WTC11 (cell line): ENCODE data around the gene MRPL34. TPM values are rescaled to one million over a fixed set of nuclear protein-coding genes. Genes with fewer than 3 reads are reported as not detected.

Experiments
- ATAC-seq: fragments of 200-7000 bp; cut with Tn5 transposase; 2 replicates; pipeline ENCODE4 v1.10.0; 2021; ENCODE audit warnings: mild to moderate bottlenecking, moderate library complexity
- CTCF ChIA-PET: fragments of 300-600 bp; sonication (Branson Sonifier 250); formaldehyde crosslinking; loops from one replicate; lab custom pipeline; 2021; ENCODE audit warnings: antibody characterized with exemption; lab: Charles Lee
- POLR2A ChIA-PET: fragments of 350-600 bp; sonication (Branson Sonifier 250); formaldehyde crosslinking; loops from one replicate; lab custom pipeline; 2021; ENCODE audit warnings: antibody characterized with exemption; lab: Charles Lee
- DNase-seq: peaks from one replicate; pipeline ENCODE4 v3.0.0; 2021; ENCODE audit warnings: low spot score
- H3K27ac Mint-ChIP-seq: 2 replicates; pipeline ENCODE4 v1.8.0; 2021; ENCODE audit warnings: mixed read lengths
- H3K27me3 Mint-ChIP-seq: 2 replicates; pipeline ENCODE4 v1.8.0; 2021; ENCODE audit warnings: low read depth, mild to moderate bottlenecking, moderate library complexity, mixed read lengths
- H3K36me3 Mint-ChIP-seq: 2 replicates; pipeline ENCODE4 v1.8.0; 2021; ENCODE audit warnings: mixed read lengths
- H3K4me1 Mint-ChIP-seq: 2 replicates; pipeline ENCODE4 v1.8.0; 2022; ENCODE audit warnings: mixed read lengths
- H3K4me3 Mint-ChIP-seq: 2 replicates; pipeline ENCODE4 v1.8.0; 2021; ENCODE audit warnings: mild to moderate bottlenecking, moderate library complexity, mixed read lengths
- H3K9me3 Mint-ChIP-seq: 2 replicates; pipeline ENCODE4 v1.8.0; 2021; ENCODE audit warnings: mixed read lengths
- CBFB ChIP-seq: sonication (generic); formaldehyde crosslinking; IDR thresholded peaks from 2 replicates; pipeline ENCODE4 v1.8.1; 2022; ENCODE audit warnings: mild to moderate bottlenecking, low read depth, missing genetic modification reagents
- CREB1 ChIP-seq: sonication (generic); formaldehyde crosslinking; IDR thresholded peaks from 2 replicates; pipeline ENCODE4 v1.8.0; 2023; ENCODE audit warnings: mild to moderate bottlenecking, missing genetic modification reagents
- EMX1 ChIP-seq: fragments of 250-450 bp; sonication (Bioruptor Pico); IDR thresholded peaks from 2 replicates; pipeline ENCODE4 v1.8.0; 2021; ENCODE audit warnings: mild to moderate bottlenecking
- ETV6 ChIP-seq: sonication (generic); formaldehyde crosslinking; IDR thresholded peaks from 2 replicates; pipeline ENCODE4 v1.8.1; 2022; ENCODE audit warnings: mild to moderate bottlenecking, missing genetic modification reagents
- FOXJ3 ChIP-seq: sonication (generic); formaldehyde crosslinking; IDR thresholded peaks from 2 replicates; pipeline ENCODE4 v1.9.0; 2021; ENCODE audit warnings: missing genetic modification reagents, mild to moderate bottlenecking, borderline replicate concordance
- FOXK1 ChIP-seq: sonication (generic); formaldehyde crosslinking; IDR thresholded peaks from 2 replicates; pipeline ENCODE4 v1.8.0; 2022; ENCODE audit warnings: mild to moderate bottlenecking, moderate library complexity, missing genetic modification reagents
- GTF2I ChIP-seq: fragments of 250-450 bp; sonication (Bioruptor Pico); conservative IDR thresholded peaks from 2 replicates; pipeline ENCODE4 v1.4.0; 2021; ENCODE audit warnings: mild to moderate bottlenecking
- PRRX2 ChIP-seq: fragments of 250-450 bp; sonication (Bioruptor Pico); IDR thresholded peaks from 2 replicates; pipeline ENCODE4 v1.8.0; 2021; ENCODE audit warnings: mild to moderate bottlenecking
- RORB ChIP-seq: fragments of 250-450 bp; sonication (Bioruptor Pico); IDR thresholded peaks from 2 replicates; pipeline ENCODE4 v1.9.0; 2021; ENCODE audit warnings: mild to moderate bottlenecking
- SMAD4 ChIP-seq: sonication (generic); formaldehyde crosslinking; IDR thresholded peaks from 2 replicates; pipeline ENCODE4 v1.8.0; 2022; ENCODE audit warnings: mild to moderate bottlenecking, missing genetic modification reagents
- ZNF232 ChIP-seq: sonication (generic); formaldehyde crosslinking; IDR thresholded peaks from 2 replicates; pipeline ENCODE4 v1.8.0; 2022; ENCODE audit warnings: mild to moderate bottlenecking, missing genetic modification reagents
- ZNF396 ChIP-seq: fragments of 250-450 bp; sonication (Bioruptor Pico); IDR thresholded peaks from 2 replicates; pipeline ENCODE4 v1.8.0; 2021; ENCODE audit warnings: mild to moderate bottlenecking, moderate library complexity, borderline replicate concordance
- total RNA-seq: library from RNA; stranded (reverse); gene quantifications from 3 replicates; pipeline ENCODE4 v1.2.3, GENCODE V29; 2021
- TF ChIP-seq, protein P1 (sequence below): sonication (generic); formaldehyde crosslinking; conservative IDR thresholded peaks from 2 replicates; pipeline ENCODE4 v1.8.1; 2023; ENCODE audit warnings: mild to moderate bottlenecking, low read depth, missing genetic modification reagents, moderate library complexity
- TF ChIP-seq, protein P2 (sequence below): sonication (generic); formaldehyde crosslinking; IDR thresholded peaks from 2 replicates; pipeline ENCODE4 v1.8.1; 2023; ENCODE audit warnings: mild to moderate bottlenecking, missing genetic modification reagents, moderate library complexity
- TF ChIP-seq, protein P3 (sequence below): sonication (generic); formaldehyde crosslinking; IDR thresholded peaks from 2 replicates; pipeline ENCODE4 v1.8.1; 2023; ENCODE audit warnings: mild to moderate bottlenecking, missing genetic modification reagents
- TF ChIP-seq, protein P4 (sequence below): sonication (generic); formaldehyde crosslinking; IDR thresholded peaks from 2 replicates; pipeline ENCODE4 v1.8.0; 2022; ENCODE audit warnings: mild to moderate bottlenecking, missing genetic modification reagents

The MRPL34 gene
- total RNA-seq, 1 experiment from 2014 or later, result 130 TPM

DNA sequence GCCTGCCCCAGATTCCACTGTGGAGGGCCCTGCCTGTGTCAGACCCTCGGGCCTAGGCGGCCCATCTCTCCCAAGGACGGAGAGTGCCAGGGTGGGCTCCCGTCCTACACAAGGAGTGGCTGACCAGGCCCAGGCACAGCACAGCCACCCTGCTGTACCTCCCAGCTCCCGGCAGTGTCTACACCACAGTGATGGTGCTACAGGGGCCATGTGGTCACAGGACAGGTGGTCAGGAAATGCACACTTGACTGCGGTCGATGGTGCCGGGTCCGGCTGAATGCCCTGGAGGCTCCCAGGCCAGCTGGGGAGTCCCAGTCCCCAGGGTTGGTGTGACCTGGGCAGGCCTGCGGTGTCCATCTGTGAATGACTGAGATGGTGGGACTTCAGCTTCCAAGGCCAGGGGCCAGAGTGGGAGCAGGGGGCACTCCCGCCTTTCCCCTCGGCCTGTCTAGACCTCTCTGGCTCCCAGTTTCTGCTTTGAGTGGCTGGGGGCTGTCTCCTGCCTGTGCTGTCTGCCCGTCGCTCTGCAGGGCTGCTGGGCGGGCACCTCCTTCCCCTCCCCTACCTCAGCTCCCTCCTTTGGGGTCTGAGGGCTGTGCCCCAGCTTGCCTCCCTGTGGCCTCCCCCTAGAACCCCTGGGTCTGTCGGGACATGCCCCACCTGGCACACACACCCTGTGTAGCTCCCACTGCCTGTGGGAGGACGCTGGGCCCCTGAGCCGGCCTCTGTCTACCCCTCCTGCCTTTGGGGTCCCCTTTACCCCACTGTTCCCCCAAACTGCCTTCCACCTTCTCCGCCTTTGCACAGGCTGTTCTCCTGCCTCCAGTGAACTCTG, 16.2 kb downstream of the MRPL34 start (continued):
- TF ChIP-seq, protein P1, sequence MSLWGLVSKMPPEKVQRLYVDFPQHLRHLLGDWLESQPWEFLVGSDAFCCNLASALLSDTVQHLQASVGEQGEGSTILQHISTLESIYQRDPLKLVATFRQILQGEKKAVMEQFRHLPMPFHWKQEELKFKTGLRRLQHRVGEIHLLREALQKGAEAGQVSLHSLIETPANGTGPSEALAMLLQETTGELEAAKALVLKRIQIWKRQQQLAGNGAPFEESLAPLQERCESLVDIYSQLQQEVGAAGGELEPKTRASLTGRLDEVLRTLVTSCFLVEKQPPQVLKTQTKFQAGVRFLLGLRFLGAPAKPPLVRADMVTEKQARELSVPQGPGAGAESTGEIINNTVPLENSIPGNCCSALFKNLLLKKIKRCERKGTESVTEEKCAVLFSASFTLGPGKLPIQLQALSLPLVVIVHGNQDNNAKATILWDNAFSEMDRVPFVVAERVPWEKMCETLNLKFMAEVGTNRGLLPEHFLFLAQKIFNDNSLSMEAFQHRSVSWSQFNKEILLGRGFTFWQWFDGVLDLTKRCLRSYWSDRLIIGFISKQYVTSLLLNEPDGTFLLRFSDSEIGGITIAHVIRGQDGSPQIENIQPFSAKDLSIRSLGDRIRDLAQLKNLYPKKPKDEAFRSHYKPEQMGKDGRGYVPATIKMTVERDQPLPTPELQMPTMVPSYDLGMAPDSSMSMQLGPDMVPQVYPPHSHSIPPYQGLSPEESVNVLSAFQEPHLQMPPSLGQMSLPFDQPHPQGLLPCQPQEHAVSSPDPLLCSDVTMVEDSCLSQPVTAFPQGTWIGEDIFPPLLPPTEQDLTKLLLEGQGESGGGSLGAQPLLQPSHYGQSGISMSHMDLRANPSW (CRISPR knock-in tag), result no peak
- TF ChIP-seq SMAD4 (no peak), ZNF232 (CRISPR knock-in tag) (no peak)
- TF ChIP-seq, all 79 proteins: peak for 0

DNA sequence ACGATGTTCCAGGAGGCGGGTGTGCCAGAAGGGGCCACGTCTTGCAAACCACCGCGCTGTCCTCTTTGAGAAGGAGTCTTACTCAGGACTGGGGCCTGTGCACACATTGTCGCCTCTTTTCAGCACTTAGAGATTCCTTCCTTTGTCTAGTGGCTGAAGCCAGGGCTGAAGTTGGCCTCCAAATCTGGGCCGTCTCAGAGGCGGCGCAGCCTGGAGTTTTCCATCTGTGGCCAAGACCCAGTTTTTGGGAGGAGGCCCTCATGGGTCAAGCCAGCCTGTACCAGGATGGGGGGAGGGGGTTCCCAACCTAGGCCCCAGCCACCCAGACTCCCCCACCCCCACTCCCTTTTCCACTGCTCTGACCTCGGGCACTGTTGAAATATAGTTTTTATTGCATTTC, 17.2 kb downstream of the MRPL34 start:
- TF ChIP-seq CBFB (CRISPR knock-in tag), result no peak
- TF ChIP-seq, all 79 proteins: peak for 0
- Mint-ChIP-seq H3K27me3 (no peaks in the 10 kb centered on the region), H3K4me3 (no peak overlapping the region), H3K36me3 (peaks cover 17% of the 10 kb centered on the region), H3K27ac (peak overlapping the region; percentile 97), H3K9me3 (no peaks in the 10 kb centered on the region), H3K4me1 (peaks cover 14% of the 10 kb centered on the region)
- ChIA-PET CTCF (interaction anchor here (0.5 to 1.9 kb wide), 2 partner anchors 14 to 18 kb away, joined by 3 to 6 read pairs; partner anchors contain the start of gene DDA1), POLR2A (no interaction called here)
- DNase-seq (no peak), ATAC-seq (no peak)

DNA sequence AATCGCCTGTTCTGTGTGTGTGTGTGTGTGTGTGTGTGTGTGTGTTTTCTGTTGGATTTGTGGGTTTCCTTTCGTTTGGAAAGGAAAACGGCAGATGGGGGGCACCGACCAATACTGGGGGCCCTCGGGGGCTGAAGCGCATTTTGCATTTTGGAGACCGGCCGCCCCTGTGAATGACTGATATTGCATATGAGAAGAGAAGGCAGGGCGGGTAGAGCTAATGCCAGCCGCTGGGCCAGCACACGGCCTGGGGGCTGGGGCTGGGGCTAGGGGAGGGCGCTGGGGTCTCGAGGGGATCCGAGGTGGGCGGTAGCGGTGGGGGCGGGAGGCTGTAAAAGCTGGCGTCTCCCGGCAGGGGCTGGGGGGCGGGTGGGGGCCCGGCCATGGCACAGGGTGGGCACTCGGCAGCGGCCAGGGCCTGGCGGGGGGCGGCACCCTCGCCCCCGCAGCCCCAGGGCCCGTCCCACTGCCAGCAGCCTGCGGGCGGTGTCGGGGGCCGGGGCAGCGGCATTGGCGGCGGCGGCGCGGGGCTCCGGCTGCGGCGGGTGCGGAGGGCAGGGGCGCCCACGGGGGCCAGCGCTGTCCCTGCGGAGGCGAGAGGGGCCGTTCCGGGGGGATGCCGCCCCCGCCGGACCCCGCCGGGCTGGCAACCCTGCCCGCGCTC, 17.8 kb downstream of the MRPL34 start:
- Mint-ChIP-seq H3K36me3 (peaks cover 17% of the 10 kb centered on the region), H3K9me3 (no peaks in the 10 kb centered on the region), H3K27me3 (no peaks in the 10 kb centered on the region), H3K4me3 (no peak overlapping the region), H3K4me1 (peaks cover 14% of the 10 kb centered on the region), H3K27ac (no peak overlapping the region)
- TF ChIP-seq FOXJ3 (CRISPR knock-in tag), result no peak
- no peak for TF ChIP-seq PRRX2 (CRISPR knock-in tag)
- TF ChIP-seq, protein P2, sequence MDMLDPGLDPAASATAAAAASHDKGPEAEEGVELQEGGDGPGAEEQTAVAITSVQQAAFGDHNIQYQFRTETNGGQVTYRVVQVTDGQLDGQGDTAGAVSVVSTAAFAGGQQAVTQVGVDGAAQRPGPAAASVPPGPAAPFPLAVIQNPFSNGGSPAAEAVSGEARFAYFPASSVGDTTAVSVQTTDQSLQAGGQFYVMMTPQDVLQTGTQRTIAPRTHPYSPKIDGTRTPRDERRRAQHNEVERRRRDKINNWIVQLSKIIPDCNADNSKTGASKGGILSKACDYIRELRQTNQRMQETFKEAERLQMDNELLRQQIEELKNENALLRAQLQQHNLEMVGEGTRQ, result no peak
- no peak for TF ChIP-seq EMX1 (CRISPR knock-in tag)
- TF ChIP-seq RORB (CRISPR knock-in tag), result no peak
- TF ChIP-seq, protein P3, sequence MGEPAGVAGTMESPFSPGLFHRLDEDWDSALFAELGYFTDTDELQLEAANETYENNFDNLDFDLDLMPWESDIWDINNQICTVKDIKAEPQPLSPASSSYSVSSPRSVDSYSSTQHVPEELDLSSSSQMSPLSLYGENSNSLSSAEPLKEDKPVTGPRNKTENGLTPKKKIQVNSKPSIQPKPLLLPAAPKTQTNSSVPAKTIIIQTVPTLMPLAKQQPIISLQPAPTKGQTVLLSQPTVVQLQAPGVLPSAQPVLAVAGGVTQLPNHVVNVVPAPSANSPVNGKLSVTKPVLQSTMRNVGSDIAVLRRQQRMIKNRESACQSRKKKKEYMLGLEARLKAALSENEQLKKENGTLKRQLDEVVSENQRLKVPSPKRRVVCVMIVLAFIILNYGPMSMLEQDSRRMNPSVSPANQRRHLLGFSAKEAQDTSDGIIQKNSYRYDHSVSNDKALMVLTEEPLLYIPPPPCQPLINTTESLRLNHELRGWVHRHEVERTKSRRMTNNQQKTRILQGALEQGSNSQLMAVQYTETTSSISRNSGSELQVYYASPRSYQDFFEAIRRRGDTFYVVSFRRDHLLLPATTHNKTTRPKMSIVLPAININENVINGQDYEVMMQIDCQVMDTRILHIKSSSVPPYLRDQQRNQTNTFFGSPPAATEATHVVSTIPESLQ (CRISPR knock-in tag), result no peak
- TF ChIP-seq FOXK1 (CRISPR knock-in tag), result no peak
- no peak for TF ChIP-seq CREB1 (CRISPR knock-in tag)
- no peak for TF ChIP-seq ETV6
- no peak for TF ChIP-seq GTF2I (CRISPR knock-in tag)
- TF ChIP-seq ZNF396 (CRISPR knock-in tag), result no peak
- TF ChIP-seq, protein P4, sequence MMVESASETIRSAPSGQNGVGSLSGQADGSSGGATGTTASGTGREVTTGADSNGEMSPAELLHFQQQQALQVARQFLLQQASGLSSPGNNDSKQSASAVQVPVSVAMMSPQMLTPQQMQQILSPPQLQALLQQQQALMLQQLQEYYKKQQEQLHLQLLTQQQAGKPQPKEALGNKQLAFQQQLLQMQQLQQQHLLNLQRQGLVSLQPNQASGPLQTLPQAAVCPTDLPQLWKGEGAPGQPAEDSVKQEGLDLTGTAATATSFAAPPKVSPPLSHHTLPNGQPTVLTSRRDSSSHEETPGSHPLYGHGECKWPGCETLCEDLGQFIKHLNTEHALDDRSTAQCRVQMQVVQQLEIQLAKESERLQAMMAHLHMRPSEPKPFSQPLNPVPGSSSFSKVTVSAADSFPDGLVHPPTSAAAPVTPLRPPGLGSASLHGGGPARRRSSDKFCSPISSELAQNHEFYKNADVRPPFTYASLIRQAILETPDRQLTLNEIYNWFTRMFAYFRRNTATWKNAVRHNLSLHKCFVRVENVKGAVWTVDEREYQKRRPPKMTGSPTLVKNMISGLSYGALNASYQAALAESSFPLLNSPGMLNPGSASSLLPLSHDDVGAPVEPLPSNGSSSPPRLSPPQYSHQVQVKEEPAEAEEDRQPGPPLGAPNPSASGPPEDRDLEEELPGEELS (CRISPR knock-in tag), result no peak
- POLR2A ChIA-PET, result no interaction called here
- no peak for DNase-seq
- CTCF ChIA-PET, result no interaction called here
- no peak for ATAC-seq
